Panc1 (cell line): ENCODE data around the gene RAB26. TPM values are rescaled to one million over a fixed set of nuclear protein-coding genes. Genes with fewer than 3 reads are reported as not detected.

Source experiments
- ATAC-seq: fragments of 200-7000 bp; cut with Tn5 transposase; 2 replicates; pipeline ENCODE4 v1.9.1; 2020; ENCODE audit warnings: mild to moderate bottlenecking, moderate library complexity
- BruUV-seq: library from RNA; stranded (reverse); fragments of 400-500 nt; replicated peaks from 2 replicates; lab custom pipeline; 2021; lab: Mats Ljungman, UMichigan
- CTCF ChIA-PET: fragments of 300-600 bp; sonication (Branson Sonifier 250); formaldehyde crosslinking; loops from one replicate; lab custom pipeline; 2022; ENCODE audit warnings: antibody characterized with exemption; lab: Charles Lee
- POLR2A ChIA-PET: fragments of 300-600 bp; sonication (Branson Sonifier 250); formaldehyde crosslinking; loops from one replicate; lab custom pipeline; 2022; ENCODE audit warnings: antibody characterized with exemption; lab: Charles Lee
- DNase-seq: peaks from one replicate; pipeline ENCODE4 v3.0.0-alpha.2; 2010; ENCODE audit warnings: low read depth, low spot score
- H3K27ac ChIP-seq: 2 replicates; pipeline ENCODE4 v1.5.1; 2011; ENCODE audit warnings: mild to moderate bottlenecking, low read length, inconsistent platforms
- H3K27me3 ChIP-seq: fragments of 200-500 bp; sonication (Bioruptor generic); 2 replicates; pipeline ENCODE4 v1.6.0; 2014; ENCODE audit warnings: low read length, inconsistent platforms; ENCODE audit not compliant: control insufficient read depth, insufficient read depth
- H3K36me3 ChIP-seq: fragments of 200-500 bp; sonication (Bioruptor generic); 2 replicates; pipeline ENCODE4 v1.5.1; 2014; ENCODE audit warnings: inconsistent platforms, mild to moderate bottlenecking, low read length, moderate library complexity; ENCODE audit not compliant: control insufficient read depth, insufficient read depth
- H3K4me1 ChIP-seq: 2 replicates; pipeline ENCODE4 v1.5.1; 2011; ENCODE audit warnings: inconsistent platforms, mild to moderate bottlenecking, low read length, moderate library complexity; ENCODE audit not compliant: control insufficient read depth, insufficient read depth
- H3K4me3 ChIP-seq, 2 experiments: 2 replicates each; pipeline ENCODE4 v1.5.1; 2011 to 2012; ENCODE audit warnings: low read depth in 2 of 2, low read length in 2 of 2, mild to moderate bottlenecking in 2 of 2, inconsistent platforms in 1 of 2, moderate library complexity in 1 of 2
- H3K9me3 ChIP-seq: fragments of 200-500 bp; sonication (Bioruptor generic); 2 replicates; pipeline ENCODE4 v1.5.1; 2014; ENCODE audit warnings: low read depth, mild to moderate bottlenecking, inconsistent platforms, low read length, moderate library complexity; ENCODE audit not compliant: control insufficient read depth, insufficient read depth
- CTCF ChIP-seq: fragments of 450-650 bp; IDR thresholded peaks from 2 replicates; pipeline ENCODE4 v1.5.1; 2017; ENCODE audit warnings: mild to moderate bottlenecking
- POLR2AphosphoS5 ChIP-seq: IDR thresholded peaks from 2 replicates; pipeline ENCODE4 v1.6.1; 2012; ENCODE audit warnings: mild to moderate bottlenecking, low read depth, low read length, moderate library complexity
- REST ChIP-seq, 2 experiments: IDR thresholded peaks; 2 replicates each; pipeline ENCODE4 v1.6.1; 2011 to 2012; ENCODE audit warnings: low read depth in 2 of 2, control low read depth in 1 of 2, low read length in 1 of 2, mild to moderate bottlenecking in 1 of 2, moderate library complexity in 1 of 2; ENCODE audit not compliant: insufficient read depth in 1 of 2
- SIN3A ChIP-seq: IDR thresholded peaks from 2 replicates; pipeline ENCODE4 v1.6.1; 2012; ENCODE audit warnings: low read depth, mild to moderate bottlenecking, low read length, moderate library complexity, borderline replicate concordance; ENCODE audit not compliant: insufficient read depth
- TCF7L2 ChIP-seq: IDR thresholded peaks from 2 replicates; pipeline ENCODE4 v1.6.1; 2011; ENCODE audit warnings: mild to moderate bottlenecking, low read depth, low read length, inconsistent platforms
- in situ Hi-C: cut with HindIII; loops from 2 replicates; pipeline ENCODE4 v1.10.0; 2016; ENCODE audit warnings: low sequenced_read_pairs, low pct_unique_long_range_greater_than_20kb
- intact Hi-C: fragments of 100-400 bp; cut with micrococcal nuclease; formaldehyde crosslinking; loops from one replicate; pipeline ENCODE4 v1.10.0; 2022; ENCODE audit not compliant: unreplicated experiment
- total RNA-seq: library from RNA; stranded (reverse); gene quantifications from one replicate; pipeline ENCODE4 v1.2.1, GENCODE V29; 2021; ENCODE audit not compliant: unreplicated experiment

Gene RAB26
- total RNA-seq, 1 experiment from 2014 or later = 92.2 TPM

GRCh38 chr16:2174396-2175131 lies 26.1 kb downstream of the RAB26 start:
- DNase-seq (no peak), ATAC-seq (no peak)
- TF ChIP-seq POLR2AphosphoS5 = no peak
- TF ChIP-seq TCF7L2 = no peak
- TF ChIP-seq SIN3A = no peak
- TF ChIP-seq CTCF = no peak
- TF ChIP-seq REST (IDR thresholded peaks at IDR 0.05; ENCODE audit: insufficient read depth in 1 of 2, low read depth in 2 of 2, low read length in 1 of 2) = no peak
- ChIA-PET CTCF (no interaction called here), POLR2A (no interaction called here)
- Histone ChIP-seq H3K36me3 (no peaks in the 10 kb centered on the region), H3K27ac (no peak overlapping the region), H3K9me3 (no peaks in the 10 kb centered on the region), H3K4me1 (no peaks in the 10 kb centered on the region), H3K4me3 (no peak overlapping the region), H3K27me3 (no peaks in the 10 kb centered on the region)
- in situ Hi-C loops (no loop called here), intact Hi-C loops (no loop called here)
- no TSS peak for BruUV-seq

GRCh38 chr16:2175454-2175853 lies 27.0 kb downstream of the RAB26 start:
- Histone ChIP-seq H3K9me3 (no peaks in the 10 kb centered on the region), H3K4me1 (no peaks in the 10 kb centered on the region), H3K4me3 (no peak overlapping the region), H3K36me3 (no peaks in the 10 kb centered on the region), H3K27ac (no peak overlapping the region), H3K27me3 (no peaks in the 10 kb centered on the region)
- DNase-seq (no peak), ATAC-seq (no peak)
- in situ Hi-C loops = no loop called here
- BruUV-seq = no TSS peak
- ChIA-PET CTCF (no interaction called here), POLR2A (no interaction called here)
- intact Hi-C loops = no loop called here
- TF ChIP-seq SIN3A (no peak), REST (IDR thresholded peaks at IDR 0.05; ENCODE audit: insufficient read depth in 1 of 2, low read depth in 2 of 2, low read length in 1 of 2) (no peak), POLR2AphosphoS5 (no peak), CTCF (no peak), TCF7L2 (no peak)
